GM06990 (cell line): ENCODE measurements around the gene CALHM5.
A peak's percentile ranks its signal among the peaks of the same experiment; 100 is the strongest.

ENCODE experiments used
- DNase-seq: peaks from one replicate; pipeline ENCODE4 v3.0.0-alpha.2; 2011; ENCODE audit not compliant: insufficient read length; ENCODE audit errors: extremely low read depth
- H3K27me3 ChIP-seq: replicated peaks from 2 replicates; pipeline ENCODE4 v1.6.0; 2011; ENCODE audit warnings: low read length; ENCODE audit not compliant: control insufficient read depth, insufficient read depth
- H3K36me3 ChIP-seq: 2 replicates; pipeline ENCODE4 v1.5.1; 2011; ENCODE audit warnings: low read length; ENCODE audit not compliant: control insufficient read depth, insufficient read depth
- H3K4me3 ChIP-seq: replicated peaks from 2 replicates; pipeline ENCODE4 v1.5.1; 2011; ENCODE audit warnings: low read depth, mild to moderate bottlenecking, control low read depth, low read length
- TF ChIP-seq, protein P1 (sequence below): IDR thresholded peaks from 2 replicates; pipeline ENCODE4 v1.5.1; 2011; ENCODE audit warnings: low read length, control low read depth, mild to moderate bottlenecking, inconsistent platforms; ENCODE audit not compliant: insufficient read depth, poor library complexity, severe bottlenecking

CALHM5 gene

DNA sequence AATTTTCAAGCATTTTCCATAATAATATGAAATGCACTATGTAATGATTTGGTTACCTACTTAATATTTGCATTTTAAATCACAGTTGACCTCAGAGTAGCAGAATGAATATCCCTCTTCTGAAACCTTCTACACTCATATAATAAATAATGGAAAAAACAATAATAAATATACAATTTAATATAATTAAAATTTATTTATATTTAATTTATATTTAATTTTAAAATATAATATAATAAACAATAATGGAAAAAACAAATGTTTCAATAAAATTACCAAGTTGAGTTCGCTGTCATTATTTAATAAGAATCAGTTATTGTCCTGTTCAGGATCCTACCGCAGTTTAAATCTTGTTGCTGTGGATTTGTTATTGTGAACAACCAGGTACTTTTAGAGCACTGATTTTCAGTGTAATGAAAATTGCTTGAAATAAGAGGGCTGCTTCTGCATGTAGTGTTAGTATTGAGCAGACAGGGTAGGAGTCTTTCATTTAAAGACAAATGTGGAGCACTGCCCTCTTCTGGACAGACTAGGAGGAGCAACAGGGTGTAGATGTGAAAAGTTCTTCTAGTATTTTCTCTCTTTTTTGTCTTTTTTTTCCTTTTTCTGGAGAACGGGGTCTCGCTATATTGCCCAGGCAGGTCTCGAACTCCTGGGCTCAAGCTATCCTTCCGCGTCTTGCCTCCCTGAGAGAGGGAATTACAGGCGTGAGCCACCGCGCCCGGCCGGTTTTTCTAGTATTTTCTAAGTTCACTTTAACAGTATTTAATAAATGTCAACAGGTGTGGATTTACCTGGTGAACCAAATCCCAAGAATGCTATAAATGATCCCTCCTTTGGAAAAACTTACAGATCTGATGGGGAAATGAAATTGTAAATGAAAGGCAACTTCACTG lies 20.5 kb downstream of the CALHM5 start:
- DNase-seq, result peak; percentile 35
- Histone ChIP-seq H3K4me3 (no peak overlapping the region), H3K27me3 (no peaks in the 10 kb centered on the region), H3K36me3 (no peaks in the 10 kb centered on the region)
- TF ChIP-seq, protein P1, sequence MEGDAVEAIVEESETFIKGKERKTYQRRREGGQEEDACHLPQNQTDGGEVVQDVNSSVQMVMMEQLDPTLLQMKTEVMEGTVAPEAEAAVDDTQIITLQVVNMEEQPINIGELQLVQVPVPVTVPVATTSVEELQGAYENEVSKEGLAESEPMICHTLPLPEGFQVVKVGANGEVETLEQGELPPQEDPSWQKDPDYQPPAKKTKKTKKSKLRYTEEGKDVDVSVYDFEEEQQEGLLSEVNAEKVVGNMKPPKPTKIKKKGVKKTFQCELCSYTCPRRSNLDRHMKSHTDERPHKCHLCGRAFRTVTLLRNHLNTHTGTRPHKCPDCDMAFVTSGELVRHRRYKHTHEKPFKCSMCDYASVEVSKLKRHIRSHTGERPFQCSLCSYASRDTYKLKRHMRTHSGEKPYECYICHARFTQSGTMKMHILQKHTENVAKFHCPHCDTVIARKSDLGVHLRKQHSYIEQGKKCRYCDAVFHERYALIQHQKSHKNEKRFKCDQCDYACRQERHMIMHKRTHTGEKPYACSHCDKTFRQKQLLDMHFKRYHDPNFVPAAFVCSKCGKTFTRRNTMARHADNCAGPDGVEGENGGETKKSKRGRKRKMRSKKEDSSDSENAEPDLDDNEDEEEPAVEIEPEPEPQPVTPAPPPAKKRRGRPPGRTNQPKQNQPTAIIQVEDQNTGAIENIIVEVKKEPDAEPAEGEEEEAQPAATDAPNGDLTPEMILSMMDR, result peak; percentile 70

DNA sequence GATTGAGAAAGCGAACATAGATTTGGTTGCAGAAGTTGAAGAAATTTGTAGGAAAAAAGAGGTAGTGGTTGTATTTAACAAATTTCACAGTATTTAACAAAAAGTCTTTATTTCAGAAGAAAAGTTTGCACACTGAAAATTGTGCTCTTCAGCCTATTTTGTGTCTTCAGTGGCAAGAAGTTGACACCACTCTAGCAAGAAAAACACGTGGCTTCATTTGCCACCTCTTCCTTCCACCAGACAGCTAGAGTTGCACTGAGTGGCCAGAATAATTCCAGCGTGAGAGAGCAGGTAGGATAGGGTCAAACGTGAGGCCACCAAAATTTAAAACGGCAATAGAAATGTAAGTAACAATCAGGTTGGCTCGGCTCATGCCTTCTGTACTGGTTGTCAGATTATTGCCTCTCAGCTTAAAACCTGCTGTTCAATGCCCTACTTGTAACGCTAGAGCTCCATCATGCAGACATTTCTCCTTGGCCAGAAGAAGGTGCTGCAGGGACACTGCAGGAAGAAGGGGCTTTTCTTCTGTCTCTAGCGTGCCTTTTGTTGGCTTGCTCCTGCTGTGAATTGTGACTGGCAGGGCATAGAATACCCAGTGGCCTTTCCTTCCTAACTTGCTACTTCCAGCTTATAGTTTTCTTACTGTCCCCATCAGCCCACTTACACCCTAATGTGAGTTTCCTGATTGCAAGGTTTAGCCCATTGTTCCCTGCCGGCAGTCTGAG lies 22.0 kb downstream of the CALHM5 start:
- no peak for DNase-seq

DNA sequence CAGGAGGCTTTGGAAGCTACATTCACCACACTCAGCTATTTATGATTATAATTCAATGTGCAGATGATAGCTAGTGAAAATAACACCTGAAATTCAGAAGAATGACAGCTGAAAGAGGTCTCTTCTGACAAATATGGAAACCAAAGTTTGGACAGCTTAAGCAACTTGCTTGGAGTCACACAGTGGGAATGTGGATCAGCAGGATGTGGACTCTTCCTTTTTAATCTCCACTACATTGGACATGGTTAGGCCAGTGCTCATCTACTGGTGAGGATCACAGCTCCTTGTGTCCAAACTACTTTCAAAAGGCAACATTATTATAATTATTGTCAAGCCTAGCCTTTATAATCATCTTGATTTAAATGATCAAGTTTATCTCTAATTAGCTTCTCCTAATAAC lies 23.7 kb downstream of the CALHM5 start:
- no peaks in the 10 kb centered on the region for H3K27me3 ChIP-seq
- DNase-seq, result no peak
- TF ChIP-seq, protein P1, result no peak
- H3K4me3 ChIP-seq, result no peak overlapping the region
- no peaks in the 10 kb centered on the region for H3K36me3 ChIP-seq

More for the DNA sequence above, 22.0 kb downstream of the CALHM5 start:
- TF ChIP-seq, protein P1, result no peak
- Histone ChIP-seq H3K27me3 (no peaks in the 10 kb centered on the region), H3K4me3 (no peak overlapping the region), H3K36me3 (no peaks in the 10 kb centered on the region)

DNA sequence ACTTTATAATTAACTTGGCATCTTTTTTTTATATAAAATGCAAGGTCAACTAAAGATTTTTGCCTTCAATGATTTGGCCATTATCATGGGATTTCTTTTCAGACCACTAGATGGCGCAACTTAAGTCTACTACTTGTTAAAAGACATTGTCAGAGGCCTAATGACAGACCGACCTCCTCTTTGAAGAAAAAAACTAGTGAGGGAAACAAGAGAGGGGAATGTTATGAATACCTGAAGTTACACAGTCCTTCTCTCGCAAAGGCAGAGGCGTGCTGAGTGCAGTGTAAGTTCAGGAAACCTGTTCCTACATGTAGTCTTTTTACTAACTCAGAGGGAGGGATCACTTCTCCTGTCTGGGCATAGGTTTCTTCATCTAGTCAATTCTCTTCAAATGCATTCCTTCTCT lies 24.8 kb downstream of the CALHM5 start:
- TF ChIP-seq, protein P1, result peak; percentile 61
- DNase-seq, result peak; percentile 22
- H3K27me3 ChIP-seq, result no peaks in the 10 kb centered on the region; the same call in 1 of the 2 replicates
- no peak overlapping the region for H3K4me3 ChIP-seq
- H3K36me3 ChIP-seq, result no peaks in the 10 kb centered on the region

DNA sequence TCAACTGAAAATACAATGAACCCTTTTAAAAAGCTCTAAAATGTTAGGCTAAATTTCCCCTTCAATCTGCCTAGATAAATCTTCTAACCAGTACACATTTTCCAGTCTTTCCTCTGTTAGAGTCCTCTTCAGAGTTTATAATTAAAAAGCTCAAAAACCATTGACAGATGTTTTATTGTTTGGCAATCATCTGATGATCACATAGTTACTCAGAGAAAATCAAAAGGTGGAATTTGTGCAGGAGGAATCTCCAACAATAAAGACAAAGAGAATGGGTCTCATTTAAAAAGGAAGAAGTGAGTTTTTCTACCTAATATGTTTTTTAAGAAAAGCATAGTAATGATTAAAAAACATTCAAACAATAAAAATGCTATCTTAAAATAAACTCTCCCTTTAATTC lies 31.0 kb downstream of the CALHM5 start:
- H3K27me3 ChIP-seq, result no peaks in the 10 kb centered on the region; the same call in 1 of the 2 replicates
- H3K36me3 ChIP-seq, result no peaks in the 10 kb centered on the region
- DNase-seq, result no peak
- TF ChIP-seq, protein P1, result no peak
- H3K4me3 ChIP-seq, result no peak overlapping the region
